HEK293T (cell line): Measurements from ENCODE around the gene TERF2IP.

Experiments used
- BHLHE40 ChIP-seq: fragments of 450-650 bp; IDR thresholded peaks from 2 replicates; pipeline ENCODE4 v1.6.1; 2016; ENCODE audit warnings: mild to moderate bottlenecking, moderate library complexity, borderline replicate concordance
- CTBP1 ChIP-seq: fragments of 450-650 bp; IDR thresholded peaks from 2 replicates; pipeline ENCODE4 v1.6.1; 2016; ENCODE audit warnings: borderline replicate concordance
- FOXM1 ChIP-seq: fragments of 450-650 bp; IDR thresholded peaks from 2 replicates; pipeline ENCODE4 v1.6.1; 2017; ENCODE audit warnings: mild to moderate bottlenecking, borderline replicate concordance
- L3MBTL2 ChIP-seq: fragments of 450-650 bp; conservative IDR thresholded peaks from 2 replicates; pipeline ENCODE4 v1.6.1; 2016; ENCODE audit warnings: mild to moderate bottlenecking
- LEF1 ChIP-seq: fragments of 450-650 bp; IDR thresholded peaks from 2 replicates; pipeline ENCODE4 v1.6.1; 2017; ENCODE audit warnings: mild to moderate bottlenecking, borderline replicate concordance
- SP1 ChIP-seq: fragments of 450-650 bp; IDR thresholded peaks from 2 replicates; pipeline ENCODE4 v1.6.1; 2017
- SUZ12 ChIP-seq: fragments of 450-650 bp; IDR thresholded peaks from 2 replicates; pipeline ENCODE4 v1.6.1; 2016; ENCODE audit warnings: mild to moderate bottlenecking

- TF ChIP-seq FOXM1 (no peak), L3MBTL2 (no peak), SUZ12 (no peak), LEF1 (no peak), BHLHE40 (no peak), CTBP1 (no peak), SP1 (no peak)
These were observed 27.0 kb upstream of the TERF2IP start for GRCh38 chr16:75620326-75621169.
